Nephron (organoid): ENCODE data around the gene TIAM1.

Source experiments
- H3K27ac Mint-ChIP-seq, 3 experiments: 2 replicates each; pipeline ENCODE4 v1.8.0; 2020; ENCODE audit warnings: mixed read lengths in 3 of 3, mild to moderate bottlenecking in 2 of 3, moderate library complexity in 1 of 3
- H3K27me3 Mint-ChIP-seq: 2 replicates; pipeline ENCODE4 v1.8.0; 2021; ENCODE audit warnings: low read depth, mild to moderate bottlenecking, moderate library complexity, mixed read lengths
- H3K36me3 Mint-ChIP-seq: 2 replicates; pipeline ENCODE4 v1.8.0; 2020; ENCODE audit warnings: low read depth, mixed read lengths
- H3K4me1 Mint-ChIP-seq: 2 replicates; pipeline ENCODE4 v1.8.0; 2020; ENCODE audit warnings: mixed read lengths
- H3K4me3 Mint-ChIP-seq, 3 experiments: 2 replicates each; pipeline ENCODE4 v1.8.0; 2020; ENCODE audit warnings: mild to moderate bottlenecking in 3 of 3, mixed read lengths in 3 of 3, moderate library complexity in 2 of 3
- H3K9me3 Mint-ChIP-seq: 2 replicates; pipeline ENCODE4 v1.8.0; 2020; ENCODE audit warnings: mixed read lengths
- CTCF ChIP-seq, 3 experiments: fragments of 200-600 bp; sonication (generic); IDR thresholded peaks; one replicate each; pipeline ENCODE4 v1.5.0; 2021; ENCODE audit warnings: antibody characterized with exemption in 3 of 3; ENCODE audit not compliant: unreplicated experiment in 3 of 3

TIAM1 gene

GRCh38 chr21:31352836-31353235 is 8.8 kb upstream of the TIAM1 start:
- H3K9me3 Mint-ChIP-seq, result peaks cover 3% of the 10 kb centered on the region
- no peak overlapping the region for H3K4me3 Mint-ChIP-seq
- no peak overlapping the region for H3K27ac Mint-ChIP-seq
- peaks cover 3% of the 10 kb centered on the region for H3K27me3 Mint-ChIP-seq
- TF ChIP-seq CTCF (IDR thresholded peaks at IDR 0.05; ENCODE audit: unreplicated experiment in 3 of 3), result no peak
- peaks cover 8% of the 10 kb centered on the region for H3K4me1 Mint-ChIP-seq
- no peaks in the 10 kb centered on the region for H3K36me3 Mint-ChIP-seq

GRCh38 chr21:31351960-31352359 is 7.9 kb upstream of the TIAM1 start:
- Mint-ChIP-seq H3K9me3 (peaks cover 3% of the 10 kb centered on the region), H3K4me1 (peaks cover 14% of the 10 kb centered on the region), H3K27me3 (peaks cover 7% of the 10 kb centered on the region), H3K36me3 (no peaks in the 10 kb centered on the region), H3K4me3 (no peak overlapping the region), H3K27ac (no peak overlapping the region)
- TF ChIP-seq CTCF (IDR thresholded peaks at IDR 0.05; ENCODE audit: unreplicated experiment in 3 of 3), result no peak

DNA sequence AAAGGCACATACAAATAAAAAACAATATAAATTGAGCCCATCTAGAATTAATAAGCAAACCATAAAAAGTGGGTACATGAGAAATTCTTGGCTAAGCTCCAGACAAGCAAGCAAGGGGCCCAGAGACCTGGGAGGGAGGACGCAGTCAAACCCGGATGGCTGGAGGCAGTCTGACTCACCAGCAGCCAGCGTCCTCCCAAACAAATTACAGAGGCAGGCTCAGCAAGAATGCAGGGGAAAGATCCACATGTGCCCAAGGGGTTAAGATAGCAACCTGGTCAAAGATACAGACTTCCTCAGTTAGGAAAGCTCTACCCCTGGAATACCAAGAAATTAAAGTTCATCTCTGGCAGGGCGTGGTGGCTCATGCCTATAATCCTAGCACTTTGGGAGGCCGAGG is 7.4 kb upstream of the TIAM1 start:
- no peak for TF ChIP-seq CTCF (IDR thresholded peaks at IDR 0.05; ENCODE audit: unreplicated experiment in 3 of 3)
- Mint-ChIP-seq H3K4me1 (peaks cover 17% of the 10 kb centered on the region), H3K27me3 (peaks cover 11% of the 10 kb centered on the region), H3K4me3 (no peak overlapping the region), H3K9me3 (peaks cover 3% of the 10 kb centered on the region), H3K36me3 (no peaks in the 10 kb centered on the region), H3K27ac (no peak overlapping the region)

DNA sequence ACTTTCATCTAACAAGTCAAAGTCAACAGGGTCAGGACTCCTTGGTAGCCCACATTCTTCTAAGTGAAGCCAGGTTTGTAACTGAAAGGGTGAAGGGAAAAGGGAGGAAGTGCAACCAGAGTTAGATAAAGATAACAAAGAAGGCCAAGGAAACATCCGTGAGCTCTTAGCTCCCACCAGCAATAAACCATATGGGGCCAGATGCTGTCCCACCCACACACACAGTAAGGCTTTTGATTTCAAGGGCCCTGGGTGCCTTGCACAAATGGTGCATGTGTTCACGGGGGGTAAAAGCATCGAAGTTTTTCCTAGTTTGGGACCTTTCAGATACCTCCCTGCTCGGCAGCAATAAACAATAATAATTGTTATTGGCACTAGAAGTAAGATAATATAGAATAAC is 5.1 kb upstream of the TIAM1 start:
- H3K36me3 Mint-ChIP-seq, result no peaks in the 10 kb centered on the region
- H3K9me3 Mint-ChIP-seq, result peaks cover 3% of the 10 kb centered on the region
- TF ChIP-seq CTCF (IDR thresholded peaks at IDR 0.05; ENCODE audit: unreplicated experiment in 3 of 3), result no peak
- peaks cover 22% of the 10 kb centered on the region for H3K4me1 Mint-ChIP-seq
- H3K4me3 Mint-ChIP-seq, result no peak overlapping the region
- H3K27ac Mint-ChIP-seq, result peak overlapping the region in 1 of 3 experiments; percentile 2
- peaks cover 29% of the 10 kb centered on the region for H3K27me3 Mint-ChIP-seq

DNA sequence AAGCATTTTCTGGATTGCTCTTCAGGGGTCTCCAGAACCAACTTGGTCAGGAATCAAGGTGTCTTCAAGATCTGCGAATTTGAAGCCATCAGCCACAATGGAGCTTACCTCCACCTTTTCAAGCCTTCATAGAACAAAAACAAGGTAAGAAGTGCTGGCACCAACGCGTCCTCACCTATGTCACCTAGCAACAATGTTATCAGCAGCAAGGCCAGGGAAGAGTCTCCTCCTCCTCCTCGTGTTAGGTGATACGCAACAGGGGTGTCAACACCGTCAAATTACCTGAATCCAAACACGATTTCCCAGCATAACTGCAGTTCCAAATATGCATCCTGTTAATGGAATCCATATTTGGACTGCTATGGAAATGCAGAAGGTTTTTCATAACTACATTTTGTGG is 4.1 kb upstream of the TIAM1 start:
- peaks cover 3% of the 10 kb centered on the region for H3K9me3 Mint-ChIP-seq
- no peak overlapping the region for H3K4me3 Mint-ChIP-seq
- no peak overlapping the region for H3K27ac Mint-ChIP-seq
- H3K36me3 Mint-ChIP-seq, result no peaks in the 10 kb centered on the region
- peaks cover 40% of the 10 kb centered on the region for H3K27me3 Mint-ChIP-seq
- H3K4me1 Mint-ChIP-seq, result peaks cover 32% of the 10 kb centered on the region
- no peak for TF ChIP-seq CTCF (IDR thresholded peaks at IDR 0.05; ENCODE audit: unreplicated experiment in 3 of 3)

DNA sequence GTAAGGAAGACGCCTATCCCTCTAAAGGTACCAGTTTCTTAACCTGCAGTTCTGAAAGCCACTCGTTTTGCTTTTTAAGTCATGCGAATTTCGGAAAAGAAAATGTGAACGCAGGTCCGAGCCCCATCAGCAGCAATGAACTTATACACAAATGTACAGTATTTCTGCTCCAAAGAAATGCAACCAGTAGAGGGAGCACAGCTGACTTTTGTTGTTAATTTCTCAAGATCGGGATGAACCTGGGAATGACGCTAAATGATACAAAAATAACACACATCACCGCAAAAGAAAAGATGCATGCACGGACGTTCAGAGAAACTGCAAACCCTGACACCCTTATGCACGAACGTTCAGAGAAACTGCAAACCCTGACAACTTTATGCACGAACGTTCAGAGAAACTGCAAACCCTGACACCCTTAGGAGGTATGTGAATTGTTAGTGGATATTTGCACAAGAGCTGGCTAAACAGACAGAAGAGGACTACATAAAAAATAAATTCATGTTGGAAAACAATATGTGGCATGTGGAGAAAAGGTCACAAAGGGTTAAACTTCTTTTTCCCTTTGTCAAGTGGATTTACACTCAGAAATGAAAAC is 3.5 kb upstream of the TIAM1 start:
- Mint-ChIP-seq H3K27ac (peak overlapping the region in 1 of 3 experiments; percentile 5), H3K4me1 (peaks cover 35% of the 10 kb centered on the region), H3K9me3 (peaks cover 3% of the 10 kb centered on the region)

More for the DNA sequence above, 3.5 kb upstream of the TIAM1 start:
- TF ChIP-seq CTCF (IDR thresholded peaks at IDR 0.05; ENCODE audit: unreplicated experiment in 3 of 3), result peak; percentile 32 to 59 (median 44)
- Mint-ChIP-seq H3K4me3 (peak overlapping the region in 1 of 3 experiments; percentile 2), H3K36me3 (no peaks in the 10 kb centered on the region), H3K27me3 (peaks cover 43% of the 10 kb centered on the region)
